ENCODE measurements around the gene HSPA6.
"Not testable (repeated sequence)": the region's sequence is repeated elsewhere in the genome, so short reads cannot be mapped to it uniquely, and the experiment has no call there.

Gene HSPA6

DNA sequence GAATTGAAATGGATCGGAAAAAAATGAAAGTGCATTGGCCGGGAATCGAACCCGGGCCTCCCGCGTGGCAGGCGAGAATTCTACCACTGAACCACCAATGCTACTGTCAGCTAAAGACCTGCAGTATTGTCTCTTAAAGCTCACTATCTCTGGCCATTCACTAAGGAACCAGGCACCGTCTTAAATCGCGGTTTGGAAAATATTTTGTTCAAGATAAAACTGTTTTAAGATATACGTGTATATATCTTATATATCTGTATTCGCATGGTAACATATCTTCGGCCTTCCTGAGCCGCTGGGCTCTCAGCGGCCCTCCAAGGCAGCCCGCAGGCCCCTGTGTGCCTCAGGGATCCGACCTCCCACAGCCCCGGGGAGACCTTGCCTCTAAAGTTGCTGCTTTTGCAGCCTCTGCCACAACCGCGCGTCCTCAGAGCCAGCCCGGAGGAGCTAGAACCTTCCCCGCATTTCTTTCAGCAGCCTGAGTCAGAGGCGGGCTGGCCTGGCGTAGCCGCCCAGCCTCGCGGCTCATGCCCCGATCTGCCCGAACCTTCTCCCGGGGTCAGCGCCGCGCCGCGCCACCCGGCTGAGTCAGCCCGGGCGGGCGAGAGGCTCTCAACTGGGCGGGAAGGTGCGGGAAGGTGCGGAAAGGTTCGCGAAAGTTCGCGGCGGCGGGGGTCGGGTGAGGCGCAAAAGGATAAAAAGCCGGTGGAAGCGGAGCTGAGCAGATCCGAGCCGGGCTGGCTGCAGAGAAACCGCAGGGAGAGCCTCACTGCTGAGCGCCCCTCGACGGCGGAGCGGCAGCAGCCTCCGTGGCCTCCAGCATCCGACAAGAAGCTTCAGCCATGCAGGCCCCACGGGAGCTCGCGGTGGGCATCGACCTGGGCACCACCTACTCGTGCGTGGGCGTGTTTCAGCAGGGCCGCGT is at the start of gene HSPA6:
Gene HSPA6, plus strand, starts transcription at position 724 of the 925 bp plus-strand sequence. Its CDS starts 119 bp downstream, at position 843.
- TF ChIP-seq, protein P1, sequence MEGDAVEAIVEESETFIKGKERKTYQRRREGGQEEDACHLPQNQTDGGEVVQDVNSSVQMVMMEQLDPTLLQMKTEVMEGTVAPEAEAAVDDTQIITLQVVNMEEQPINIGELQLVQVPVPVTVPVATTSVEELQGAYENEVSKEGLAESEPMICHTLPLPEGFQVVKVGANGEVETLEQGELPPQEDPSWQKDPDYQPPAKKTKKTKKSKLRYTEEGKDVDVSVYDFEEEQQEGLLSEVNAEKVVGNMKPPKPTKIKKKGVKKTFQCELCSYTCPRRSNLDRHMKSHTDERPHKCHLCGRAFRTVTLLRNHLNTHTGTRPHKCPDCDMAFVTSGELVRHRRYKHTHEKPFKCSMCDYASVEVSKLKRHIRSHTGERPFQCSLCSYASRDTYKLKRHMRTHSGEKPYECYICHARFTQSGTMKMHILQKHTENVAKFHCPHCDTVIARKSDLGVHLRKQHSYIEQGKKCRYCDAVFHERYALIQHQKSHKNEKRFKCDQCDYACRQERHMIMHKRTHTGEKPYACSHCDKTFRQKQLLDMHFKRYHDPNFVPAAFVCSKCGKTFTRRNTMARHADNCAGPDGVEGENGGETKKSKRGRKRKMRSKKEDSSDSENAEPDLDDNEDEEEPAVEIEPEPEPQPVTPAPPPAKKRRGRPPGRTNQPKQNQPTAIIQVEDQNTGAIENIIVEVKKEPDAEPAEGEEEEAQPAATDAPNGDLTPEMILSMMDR (IDR thresholded peaks at IDR 0.05): not testable (repeated sequence)

DNA sequence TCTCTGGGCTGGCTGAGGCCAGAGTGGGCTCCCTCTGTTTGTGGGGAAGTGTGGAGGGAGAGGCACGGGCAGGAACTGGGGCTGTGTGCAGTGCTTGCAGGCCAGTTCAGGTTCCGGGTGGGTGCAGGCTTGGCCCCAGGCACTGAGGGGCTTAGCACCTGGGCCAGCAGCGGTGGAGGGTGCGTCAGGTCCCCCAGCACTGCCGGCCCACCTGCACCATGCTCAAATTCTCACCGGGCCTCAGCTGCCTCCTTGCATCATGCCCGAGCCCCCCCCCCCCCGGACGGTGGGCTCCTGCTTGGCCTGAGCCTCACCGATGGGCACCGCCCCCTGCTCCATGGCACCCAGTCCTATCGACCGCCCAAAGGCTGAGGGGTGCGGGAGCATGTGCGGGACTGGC is 45.4 kb upstream of the HSPA6 start:
- TF ChIP-seq, protein P1 (IDR thresholded peaks at IDR 0.05): no peak

DNA sequence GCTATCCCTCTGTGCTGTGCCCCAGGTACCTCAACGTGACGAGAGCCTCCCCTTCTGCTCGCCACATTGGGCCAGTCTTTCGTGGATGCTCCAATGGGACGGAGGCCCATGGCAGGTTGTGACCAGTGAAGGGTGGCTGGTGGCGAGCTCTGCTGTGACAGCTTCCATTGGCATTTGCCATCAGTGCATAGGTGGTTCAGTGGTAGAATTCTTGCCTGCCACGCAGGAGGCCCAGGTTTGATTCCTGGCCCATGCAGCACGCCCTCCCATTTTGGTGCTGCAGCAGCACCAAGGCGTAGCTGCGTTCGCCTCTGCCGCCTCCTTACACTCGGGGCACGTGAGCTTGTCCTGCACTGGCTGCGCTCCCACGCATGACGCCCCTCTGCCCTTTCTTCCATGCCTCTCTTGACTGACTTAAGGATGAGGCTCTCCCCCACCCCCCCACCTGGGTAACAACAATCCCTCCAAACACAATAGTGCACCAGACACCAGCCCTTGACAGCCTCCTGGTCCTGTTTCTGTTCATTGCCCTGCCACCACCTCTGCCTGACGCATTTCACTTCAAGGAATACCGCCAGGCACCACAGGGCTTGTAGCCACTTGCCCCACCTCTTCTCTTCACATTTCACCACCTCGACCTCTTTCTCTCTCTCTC is 43.8 kb upstream of the HSPA6 start:
- TF ChIP-seq, protein P1 (IDR thresholded peaks at IDR 0.05): no peak

DNA sequence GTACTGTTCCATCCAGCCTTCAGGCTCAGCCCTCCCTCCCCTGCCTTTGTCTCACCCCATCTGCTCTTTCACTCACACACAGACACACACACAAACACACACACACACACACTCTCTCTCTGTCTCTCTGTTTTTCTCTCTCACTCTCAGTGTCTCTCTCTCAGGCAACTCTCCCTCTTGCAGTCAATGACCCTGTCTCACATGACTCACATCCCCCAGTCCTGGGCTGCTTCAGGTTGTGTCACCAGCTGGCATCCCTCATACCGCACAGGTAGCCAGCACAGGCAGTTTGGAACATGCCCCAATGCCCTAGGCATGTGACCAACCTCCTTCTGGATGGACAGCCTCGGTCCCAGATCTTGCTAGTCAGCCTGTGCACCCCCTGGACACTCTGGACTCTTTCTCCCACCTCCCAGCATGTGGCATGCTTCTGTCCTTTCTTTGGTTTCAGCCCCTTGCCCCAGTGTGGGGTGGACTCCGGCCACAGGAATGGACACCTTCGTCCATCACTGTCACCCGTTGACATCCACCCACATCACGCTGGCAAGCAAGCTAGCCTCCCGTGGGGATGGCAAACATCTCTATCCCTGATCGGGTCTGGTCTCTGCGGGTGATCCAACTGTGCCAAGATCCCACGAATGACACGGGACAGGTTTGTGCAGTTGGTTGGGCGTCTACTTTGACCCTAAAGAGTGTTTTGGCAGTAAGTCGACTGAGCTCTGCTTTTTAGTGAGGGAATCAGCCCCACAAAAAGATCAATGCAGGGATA is 42.5 kb upstream of the HSPA6 start:
- TF ChIP-seq, protein P1 (IDR thresholded peaks at IDR 0.05): no peak

DNA sequence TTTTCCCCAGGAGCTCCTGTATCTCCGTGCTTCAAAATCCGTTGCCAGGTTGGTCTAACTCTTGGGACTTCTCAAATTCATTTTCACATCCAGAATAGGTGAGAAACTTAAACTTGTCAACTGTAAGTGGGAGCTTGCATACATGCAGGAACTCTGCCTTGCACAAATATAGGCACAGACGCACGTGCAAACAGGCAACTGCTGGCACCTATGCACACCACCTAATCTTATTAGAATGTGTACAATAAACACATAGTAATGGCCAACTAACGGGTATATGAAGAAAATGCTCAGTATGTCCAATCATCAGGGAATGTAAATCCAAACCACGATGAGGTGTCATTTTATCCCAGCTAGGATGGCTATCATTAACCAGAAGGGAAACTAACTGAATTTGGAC is 41.7 kb upstream of the HSPA6 start:
- TF ChIP-seq, protein P1 (IDR thresholded peaks at IDR 0.05): no peak

DNA sequence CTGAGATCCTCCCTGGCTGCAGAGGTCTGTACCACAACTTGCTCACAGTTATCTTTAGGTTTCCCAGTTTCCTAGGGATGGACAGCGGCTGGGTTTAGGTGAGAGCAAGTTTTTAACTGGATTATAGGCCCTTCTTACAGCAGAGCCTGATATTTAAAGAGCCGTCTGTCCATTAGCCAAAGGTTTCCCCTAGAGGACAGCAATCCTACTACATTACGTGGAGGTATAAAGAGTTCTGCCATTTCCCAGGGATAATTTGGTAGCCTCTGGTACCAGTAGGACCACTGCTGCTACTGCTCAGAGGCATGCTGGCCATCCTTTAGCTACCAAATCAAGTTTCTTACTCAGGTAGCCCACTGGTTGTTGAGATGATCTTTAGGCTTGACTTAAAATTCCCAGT is 41.0 kb upstream of the HSPA6 start:
- TF ChIP-seq, protein P1 (IDR thresholded peaks at IDR 0.05): no peak

DNA sequence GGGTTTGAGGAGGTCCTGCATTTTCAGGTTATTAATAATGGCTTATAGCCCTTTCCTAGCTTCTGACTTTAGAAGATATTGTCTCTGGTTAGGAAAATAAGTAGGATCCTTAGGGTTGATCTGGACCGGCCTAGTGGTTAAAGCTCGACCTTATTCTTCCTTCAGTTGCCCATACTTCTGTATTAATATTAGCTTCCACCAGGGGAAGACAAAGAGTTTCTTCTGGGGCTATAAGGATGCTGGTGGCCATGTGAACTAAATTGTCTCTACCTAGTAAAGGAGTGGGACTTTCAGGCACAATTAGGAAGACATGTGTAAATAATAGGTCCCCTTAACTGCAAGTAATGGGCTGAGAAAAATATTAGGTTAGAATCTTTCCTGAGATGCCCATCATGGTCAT is 39.7 kb upstream of the HSPA6 start:
- TF ChIP-seq, protein P1 (IDR thresholded peaks at IDR 0.05): peak; percentile 16; the same call in 1 of the 2 replicates
